Body of pancreas (tissue), 4 donors: ENCODE results near the gene FKBP3.
"Not testable (repeated sequence)": the region's sequence is repeated elsewhere in the genome, so short reads cannot be mapped to it uniquely, and the experiment has no call there.

ENCODE experiments used
- CTCF ChIP-seq, 7 experiments: fragments of 450-650 bp in 4 of 7; fragments of 200-600 bp in 3 of 7; sonication (generic) in 3 of 7; IDR thresholded peaks; one replicate each; pipeline ENCODE4 v1.5.1; 2016 to 2019; ENCODE audit warnings: antibody characterized with exemption in 7 of 7
- POLR2A ChIP-seq, 3 donors: fragments of 450-650 bp; IDR thresholded peaks; one replicate each; pipeline ENCODE4 v1.6.1; 2016; ENCODE audit warnings: antibody characterized with exemption in 3 of 3, mild to moderate bottlenecking in 2 of 3

- not testable (repeated sequence) for TF ChIP-seq CTCF, POLR2A (IDR thresholded peaks at IDR 0.05)
Measured at GRCh38 chr14:45081096-45081495, 53.2 kb downstream of the FKBP3 start.
